ENCODE results near the gene ANKHD1.
A peak's percentile ranks its signal among the peaks of the same experiment; 100 is the strongest.

The ANKHD1 gene

GRCh38 chr5:140546851-140547507 is 145.3 kb downstream of the ANKHD1 start:
- DNase-seq (ENCODE audit: low spot score) (no peak), ATAC-seq (ENCODE audit: low read depth) (no peak; the same call in 1 of the 3 replicates)
- Histone ChIP-seq H3K4me1 (ENCODE audit: insufficient read depth, poor library complexity, severe bottlenecking) (peaks cover 9% of the 10 kb centered on the region), H3K4me3 (ENCODE audit: severe bottlenecking) (no peak overlapping the region), H3K9me3 (ENCODE audit: severe bottlenecking) (no peaks in the 10 kb centered on the region), H3K36me3 (ENCODE audit: low read depth) (peaks cover 52% of the 10 kb centered on the region), H3K27ac (ENCODE audit: poor library complexity, severe bottlenecking) (peak overlapping the region; percentile 5), H3K27me3 (ENCODE audit: insufficient read depth, poor library complexity, severe bottlenecking) (no peaks in the 10 kb centered on the region)
- TF ChIP-seq CTCF (IDR thresholded peaks at IDR 0.05; ENCODE audit: poor library complexity, severe bottlenecking): no peak

- peaks cover 55% of the 10 kb centered on the region for H3K36me3 ChIP-seq (ENCODE audit: low read depth)
- DNase-seq (ENCODE audit: low spot score) (peak; percentile 95), ATAC-seq (ENCODE audit: low read depth) (peak; percentile 95)
- H3K4me3 ChIP-seq (ENCODE audit: severe bottlenecking): peak within 1 kb of the TSS; percentile 10
- peak within 1 kb of the TSS; percentile 5 for H3K27ac ChIP-seq (ENCODE audit: poor library complexity, severe bottlenecking)
- H3K27me3 ChIP-seq (ENCODE audit: insufficient read depth, poor library complexity, severe bottlenecking): no peaks in the 10 kb centered on the region
- TF ChIP-seq CTCF (IDR thresholded peaks at IDR 0.05; ENCODE audit: poor library complexity, severe bottlenecking): peak; percentile 47
- peaks cover 9% of the 10 kb centered on the region for H3K4me1 ChIP-seq (ENCODE audit: insufficient read depth, poor library complexity, severe bottlenecking)
- H3K9me3 ChIP-seq (ENCODE audit: severe bottlenecking): no peaks in the 10 kb centered on the region
Measured at GRCh38 chr5:140547508-140548299, 146.1 kb downstream of the ANKHD1 start, which contains the start of gene EIF4EBP3. Gene EIF4EBP3, plus strand, starts transcription at chr5:140547662. Its CDS starts 76 bp downstream, at chr5:140547738.

- no peak for TF ChIP-seq CTCF (IDR thresholded peaks at IDR 0.05; ENCODE audit: poor library complexity, severe bottlenecking)
- ATAC-seq (ENCODE audit: low read depth) (no peak), DNase-seq (ENCODE audit: low spot score) (no peak)
- Histone ChIP-seq H3K4me3 (ENCODE audit: severe bottlenecking) (no peak overlapping the region), H3K9me3 (ENCODE audit: severe bottlenecking) (no peaks in the 10 kb centered on the region), H3K27ac (ENCODE audit: poor library complexity, severe bottlenecking) (no peak overlapping the region), H3K27me3 (ENCODE audit: insufficient read depth, poor library complexity, severe bottlenecking) (no peaks in the 10 kb centered on the region), H3K4me1 (ENCODE audit: insufficient read depth, poor library complexity, severe bottlenecking) (peaks cover 9% of the 10 kb centered on the region), H3K36me3 (ENCODE audit: low read depth) (peaks cover 58% of the 10 kb centered on the region)
Measured at GRCh38 chr5:140548300-140548688, 146.7 kb downstream of the ANKHD1 start.

GRCh38 chr5:140548791-140549190 is 147.2 kb downstream of the ANKHD1 start:
- no peak overlapping the region for H3K27ac ChIP-seq (ENCODE audit: poor library complexity, severe bottlenecking)
- peaks cover 58% of the 10 kb centered on the region for H3K36me3 ChIP-seq (ENCODE audit: low read depth)
- no peak overlapping the region for H3K4me3 ChIP-seq (ENCODE audit: severe bottlenecking)

More at GRCh38 chr5:140548791-140549190, 147.2 kb downstream of the ANKHD1 start:
- no peaks in the 10 kb centered on the region for H3K27me3 ChIP-seq (ENCODE audit: insufficient read depth, poor library complexity, severe bottlenecking)
- TF ChIP-seq CTCF (IDR thresholded peaks at IDR 0.05; ENCODE audit: poor library complexity, severe bottlenecking): no peak
- DNase-seq (ENCODE audit: low spot score) (no peak), ATAC-seq (ENCODE audit: low read depth) (no peak)
- no peaks in the 10 kb centered on the region for H3K9me3 ChIP-seq (ENCODE audit: severe bottlenecking)
- H3K4me1 ChIP-seq (ENCODE audit: insufficient read depth, poor library complexity, severe bottlenecking): peaks cover 9% of the 10 kb centered on the region
